BJ (cell line): ENCODE results near the gene HTT. TPM values are rescaled to one million over a fixed set of nuclear protein-coding genes. Genes with fewer than 3 reads are reported as not detected.

ENCODE experiments used
- CTCF ChIA-PET: fragments of 350-600 bp; formaldehyde crosslinking; extraction: SDS; loops from one replicate; lab custom pipeline; 2021; ENCODE audit warnings: antibody characterized with exemption, inconsistent platforms; lab: Yijun Ruan, JAX
- POLR2A ChIA-PET: fragments of 300-600 bp; sonication (Branson Sonifier 250); formaldehyde crosslinking; extraction: SDS; loops from one replicate; lab custom pipeline; 2021; ENCODE audit warnings: antibody characterized with exemption; lab: Charles Lee
- DNase-seq: peaks from one replicate; pipeline ENCODE4 v3.0.0-alpha.2; 2011; ENCODE audit warnings: low read depth
- H3K27me3 ChIP-seq: 2 replicates; pipeline ENCODE4 v1.6.0; 2011; ENCODE audit warnings: low read length; ENCODE audit not compliant: control insufficient read depth, insufficient read depth
- H3K36me3 ChIP-seq: 2 replicates; pipeline ENCODE4 v1.5.1; 2011; ENCODE audit warnings: low read length; ENCODE audit not compliant: control insufficient read depth, insufficient read depth
- H3K4me3 ChIP-seq: 2 replicates; pipeline ENCODE4 v1.5.1; 2011; ENCODE audit warnings: low read depth, mild to moderate bottlenecking, control low read depth, low read length
- CTCF ChIP-seq: IDR thresholded peaks from 2 replicates; pipeline ENCODE4 v1.5.1; 2011; ENCODE audit warnings: low read depth, mild to moderate bottlenecking, control low read depth, inconsistent platforms, low read length, moderate library complexity; ENCODE audit not compliant: insufficient read depth
- polyA plus RNA-seq: library from polyadenylated mRNA; depleted of rRNA; stranded (reverse); fragments of >200 nt; gene quantifications from 2 replicates; pipeline ENCODE4 v1.2.3, GENCODE V29; 2011

The HTT gene
- polyA plus RNA-seq, 1 experiment = 13.6 TPM

- H3K27me3 ChIP-seq = no peaks in the 10 kb centered on the region
- ChIA-PET POLR2A (no interaction called here), CTCF (interaction anchor here (0.8 kb wide), 1 partner anchor 40 kb away, joined by 3 read pairs; no protein-coding TSS in a partner anchor)
- TF ChIP-seq CTCF = no peak
- no peaks in the 10 kb centered on the region for H3K36me3 ChIP-seq
- no peak overlapping the region for H3K4me3 ChIP-seq
- no peak for DNase-seq
Measured at GRCh38 chr4:3067473-3068001, 6.9 kb upstream of the HTT start.

- TF ChIP-seq CTCF = no peak
- Histone ChIP-seq H3K36me3 (no peaks in the 10 kb centered on the region), H3K4me3 (no peak overlapping the region), H3K27me3 (no peaks in the 10 kb centered on the region)
- CTCF ChIA-PET = no interaction called here
- no peak for DNase-seq
- POLR2A ChIA-PET = no interaction called here
Measured at GRCh38 chr4:3069661-3070199, 4.8 kb upstream of the HTT start.

GRCh38 chr4:3070709-3071500 lies 3.6 kb upstream of the HTT start:
- no peak for DNase-seq
- ChIA-PET POLR2A (interaction anchor here (0.7 kb wide), 1 partner anchor 446 kb away, joined by 6 read pairs; no protein-coding TSS in a partner anchor), CTCF (interaction anchor here (1.1 kb wide), 1 partner anchor 23 kb away, joined by 4 read pairs; no protein-coding TSS in a partner anchor)
- Histone ChIP-seq H3K36me3 (no peaks in the 10 kb centered on the region), H3K27me3 (no peaks in the 10 kb centered on the region), H3K4me3 (no peak overlapping the region)
- TF ChIP-seq CTCF = no peak

- Histone ChIP-seq H3K4me3 (no peak overlapping the region), H3K36me3 (no peaks in the 10 kb centered on the region), H3K27me3 (no peaks in the 10 kb centered on the region)
- no peak for TF ChIP-seq CTCF
- no peak for DNase-seq
- CTCF ChIA-PET = interaction anchor here (1.4 kb wide), 1 partner anchor 25 kb away, joined by 4 read pairs; no protein-coding TSS in a partner anchor
- POLR2A ChIA-PET = no interaction called here
Measured at GRCh38 chr4:3071811-3072210, 2.7 kb upstream of the HTT start.
